ENCODE measurements around the gene ARHGEF28. TPM values are rescaled to one million over a fixed set of nuclear protein-coding genes. Genes with fewer than 3 reads are reported as not detected.
A peak's percentile ranks its signal among the peaks of the same experiment; 100 is the strongest.

Gene ARHGEF28
- polyA plus RNA-seq, 1 donor, result 16.6 TPM

GRCh38 chr5:73774924-73775323 lies 148.9 kb downstream of the ARHGEF28 start:
- WGBS (ENCODE audit: insufficient coverage, low lambda C conversion rate), result no CpG with 5 or more reads among the region's 3 CpGs
- Histone ChIP-seq H3K4me3 (ENCODE audit: low read length) (no peak overlapping the region), H3K36me3 (ENCODE audit: control insufficient read depth, insufficient read depth, low read length) (no peaks in the 10 kb centered on the region), H3K27ac (ENCODE audit: low read length) (no peak overlapping the region), H3K9me3 (ENCODE audit: control insufficient read depth, low read depth, low read length) (no peaks in the 10 kb centered on the region), H3K27me3 (ENCODE audit: control insufficient read depth, insufficient read depth, low read length) (no peaks in the 10 kb centered on the region), H3K4me1 (ENCODE audit: control insufficient read depth, insufficient read depth, low read length) (peaks cover 5% of the 10 kb centered on the region)
- DNase-seq, result no peak

- H3K27ac ChIP-seq (ENCODE audit: low read length), result no peak overlapping the region
- H3K27me3 ChIP-seq (ENCODE audit: control insufficient read depth, insufficient read depth, low read length), result no peaks in the 10 kb centered on the region
- no peak for DNase-seq
- H3K9me3 ChIP-seq (ENCODE audit: control insufficient read depth, low read depth, low read length), result no peaks in the 10 kb centered on the region
- H3K36me3 ChIP-seq (ENCODE audit: control insufficient read depth, insufficient read depth, low read length), result no peaks in the 10 kb centered on the region
- H3K4me1 ChIP-seq (ENCODE audit: control insufficient read depth, insufficient read depth, low read length), result peaks cover 18% of the 10 kb centered on the region
- no peak overlapping the region for H3K4me3 ChIP-seq (ENCODE audit: low read length)
- no CpG with 5 or more reads among the region's 5 CpGs for WGBS (ENCODE audit: insufficient coverage, low lambda C conversion rate)
These were observed 150.4 kb downstream of the ARHGEF28 start for GRCh38 chr5:73776405-73776804.

DNA sequence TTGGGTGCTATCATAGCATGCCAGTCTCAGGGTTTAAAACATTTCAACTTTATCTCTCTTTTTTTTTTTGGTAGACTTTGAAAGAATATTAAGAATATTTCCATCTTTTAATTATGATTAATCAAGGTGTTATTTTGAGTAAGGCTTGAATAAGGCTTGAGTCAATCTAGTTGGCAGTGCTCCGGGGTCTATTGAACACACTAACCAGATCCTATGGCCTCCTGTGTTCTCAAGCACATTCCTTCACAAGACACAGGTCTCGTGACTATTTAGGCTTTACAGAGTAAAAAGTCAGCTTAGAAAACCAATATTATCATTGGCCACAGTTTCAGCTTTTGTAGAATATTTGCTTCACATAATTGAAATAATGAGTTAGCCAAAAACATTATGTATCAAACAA lies 151.2 kb downstream of the ARHGEF28 start:
- no CpG with 5 or more reads among the region's 2 CpGs for WGBS (ENCODE audit: insufficient coverage, low lambda C conversion rate)

DNA sequence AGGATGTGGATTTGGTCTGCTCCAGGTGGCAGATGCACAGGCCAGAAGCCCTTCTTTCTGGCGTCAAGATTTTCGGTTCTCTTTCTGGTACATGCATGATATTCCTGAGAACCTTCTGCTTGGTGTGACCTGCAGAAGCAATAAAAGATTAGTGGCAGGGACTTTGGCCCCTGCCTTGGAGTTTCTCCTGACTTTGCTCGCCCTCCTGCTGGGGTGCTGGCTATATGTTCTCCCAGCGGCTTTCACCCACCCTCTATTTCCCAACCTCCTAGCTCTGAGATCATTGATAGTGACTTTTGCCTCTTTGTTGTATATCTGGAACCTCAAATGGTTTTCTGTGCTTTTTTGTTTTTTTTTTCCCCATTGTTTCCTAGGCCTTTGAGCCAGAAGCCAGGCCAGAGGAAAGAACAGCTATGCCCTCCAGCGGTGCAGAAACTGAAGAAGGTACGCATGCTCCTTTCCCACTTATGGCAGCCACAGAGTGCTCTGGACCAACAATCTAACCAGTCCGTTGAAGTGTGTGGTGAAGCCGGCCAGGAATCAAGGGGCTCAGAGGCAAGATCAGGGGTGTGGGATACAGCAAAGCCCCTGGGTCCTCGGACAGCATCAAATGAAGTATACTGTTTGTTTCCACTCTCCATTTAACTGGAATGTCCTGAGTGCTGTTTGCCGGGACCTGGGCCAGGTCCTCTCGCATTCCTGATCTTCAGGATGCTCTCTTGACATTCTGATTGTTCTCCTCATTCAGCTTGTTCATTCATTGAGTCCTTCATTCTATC lies 154.5 kb downstream of the ARHGEF28 start:
- H3K4me3 ChIP-seq (ENCODE audit: low read length), result no peak overlapping the region
- H3K36me3 ChIP-seq (ENCODE audit: control insufficient read depth, insufficient read depth, low read length), result no peaks in the 10 kb centered on the region
- H3K27ac ChIP-seq (ENCODE audit: low read length), result peak overlapping the region; percentile 67
- H3K4me1 ChIP-seq (ENCODE audit: control insufficient read depth, insufficient read depth, low read length), result peaks cover 18% of the 10 kb centered on the region
- no peaks in the 10 kb centered on the region for H3K27me3 ChIP-seq (ENCODE audit: control insufficient read depth, insufficient read depth, low read length)
- no peaks in the 10 kb centered on the region for H3K9me3 ChIP-seq (ENCODE audit: control insufficient read depth, low read depth, low read length)
- DNase-seq, result peak; percentile 87 to 94
- 40% methylated on average over 1 of the region's 11 CpGs for WGBS (ENCODE audit: insufficient coverage, low lambda C conversion rate)

More for the DNA sequence above, 151.2 kb downstream of the ARHGEF28 start:
- no peaks in the 10 kb centered on the region for H3K27me3 ChIP-seq (ENCODE audit: control insufficient read depth, insufficient read depth, low read length)
- peaks cover 18% of the 10 kb centered on the region for H3K4me1 ChIP-seq (ENCODE audit: control insufficient read depth, insufficient read depth, low read length)
- H3K4me3 ChIP-seq (ENCODE audit: low read length), result no peak overlapping the region
- H3K36me3 ChIP-seq (ENCODE audit: control insufficient read depth, insufficient read depth, low read length), result no peaks in the 10 kb centered on the region
- no peak for DNase-seq
- H3K27ac ChIP-seq (ENCODE audit: low read length), result no peak overlapping the region
- no peaks in the 10 kb centered on the region for H3K9me3 ChIP-seq (ENCODE audit: control insufficient read depth, low read depth, low read length)

DNA sequence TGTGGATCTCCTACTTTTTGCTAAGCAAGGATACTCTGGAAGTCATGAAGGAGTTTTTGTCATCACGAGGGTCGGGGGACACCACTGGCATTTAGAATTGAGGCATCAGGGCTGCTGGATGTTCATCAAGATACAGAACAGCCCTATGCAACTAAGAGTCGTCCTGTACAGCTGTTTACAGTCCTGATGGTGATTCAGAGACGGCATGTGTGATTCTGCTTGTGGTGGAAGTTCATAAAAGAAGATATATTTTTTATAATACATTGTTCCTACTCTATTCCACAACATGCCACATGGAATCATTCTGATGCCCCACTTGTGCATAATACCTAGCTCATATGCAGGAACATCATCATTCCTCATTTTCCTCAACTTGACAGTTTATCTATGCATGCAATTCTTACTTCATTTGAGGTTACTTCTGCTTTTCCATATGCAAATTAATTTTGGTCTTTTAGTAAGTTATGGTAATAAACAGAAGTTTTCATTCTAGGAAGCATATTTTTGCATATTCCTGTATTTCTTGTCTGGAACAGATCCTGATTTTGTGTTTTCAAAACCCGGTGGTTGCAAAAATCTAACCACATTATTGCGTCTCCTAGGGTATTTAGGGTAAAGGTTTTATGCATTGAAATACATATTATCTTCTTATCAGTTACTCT lies 155.2 kb downstream of the ARHGEF28 start:
- Histone ChIP-seq H3K4me1 (ENCODE audit: control insufficient read depth, insufficient read depth, low read length) (peaks cover 21% of the 10 kb centered on the region), H3K27ac (ENCODE audit: low read length) (no peak overlapping the region), H3K27me3 (ENCODE audit: control insufficient read depth, insufficient read depth, low read length) (no peaks in the 10 kb centered on the region), H3K4me3 (ENCODE audit: low read length) (no peak overlapping the region), H3K9me3 (ENCODE audit: control insufficient read depth, low read depth, low read length) (no peaks in the 10 kb centered on the region), H3K36me3 (ENCODE audit: control insufficient read depth, insufficient read depth, low read length) (no peaks in the 10 kb centered on the region)
- WGBS (ENCODE audit: insufficient coverage, low lambda C conversion rate), result 80% methylated on average over 1 of the region's 6 CpGs
- no peak for DNase-seq

DNA sequence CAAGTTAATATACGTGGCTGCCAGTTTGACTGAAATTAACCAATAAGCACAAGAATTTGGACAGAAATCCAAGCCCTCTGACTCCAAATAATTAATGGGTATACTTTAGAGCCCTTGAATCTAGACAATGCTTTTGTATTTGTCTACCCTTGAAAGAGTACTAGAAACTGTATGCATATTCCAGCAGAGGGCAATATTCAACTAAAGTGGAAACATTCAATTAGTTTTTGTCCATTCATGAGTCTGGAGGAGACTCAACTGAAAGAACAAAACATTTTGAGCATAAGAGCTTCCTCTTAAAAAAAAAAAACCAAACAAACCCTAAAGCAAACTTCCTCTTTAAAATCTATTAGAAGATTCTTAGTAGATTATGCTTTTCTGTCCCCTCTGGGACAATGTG lies 157.8 kb downstream of the ARHGEF28 start:
- Histone ChIP-seq H3K4me1 (ENCODE audit: control insufficient read depth, insufficient read depth, low read length) (peaks cover 24% of the 10 kb centered on the region), H3K27me3 (ENCODE audit: control insufficient read depth, insufficient read depth, low read length) (no peaks in the 10 kb centered on the region), H3K4me3 (ENCODE audit: low read length) (no peak overlapping the region), H3K9me3 (ENCODE audit: control insufficient read depth, low read depth, low read length) (no peaks in the 10 kb centered on the region), H3K36me3 (ENCODE audit: control insufficient read depth, insufficient read depth, low read length) (no peaks in the 10 kb centered on the region), H3K27ac (ENCODE audit: low read length) (no peak overlapping the region)
- WGBS (ENCODE audit: insufficient coverage, low lambda C conversion rate), result no CpG with 5 or more reads among the region's 1 CpG
- DNase-seq, result no peak

DNA sequence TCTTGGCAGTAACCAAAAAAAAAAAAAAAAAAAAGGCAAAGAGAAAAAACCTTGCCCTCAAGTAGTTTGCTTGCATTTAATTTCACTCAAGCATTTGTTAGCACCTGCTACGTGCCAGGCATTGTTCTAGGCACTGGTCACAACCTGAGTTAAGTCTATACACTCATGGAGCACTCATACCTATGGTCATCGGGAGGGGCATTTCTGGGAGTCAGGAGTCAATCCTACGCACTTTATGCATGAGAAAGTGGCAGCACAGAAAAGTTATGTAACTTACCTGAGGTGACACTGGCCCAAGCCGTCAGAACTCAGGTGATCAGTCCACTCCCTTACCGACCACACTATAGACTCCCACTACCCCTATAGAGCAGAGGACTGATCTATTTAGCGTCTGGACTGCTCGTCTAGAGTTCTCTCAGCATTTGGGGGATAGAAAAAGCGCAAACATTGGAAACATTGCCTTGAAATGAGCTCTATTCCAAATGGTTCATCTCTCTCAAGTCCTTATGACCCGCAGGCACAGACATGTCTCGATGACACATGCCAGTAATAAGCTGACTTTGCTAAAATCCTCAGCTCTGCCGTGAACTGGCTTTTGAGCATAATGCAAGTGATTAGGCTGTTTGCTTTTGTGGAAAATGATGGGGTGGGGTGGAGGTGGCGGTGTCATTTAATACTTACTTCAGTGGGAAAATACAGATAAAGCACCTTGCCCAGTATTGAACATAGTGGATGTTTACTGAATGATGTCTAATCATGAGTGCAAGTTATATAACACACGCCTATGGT lies 160.2 kb downstream of the ARHGEF28 start:
- Histone ChIP-seq H3K9me3 (ENCODE audit: control insufficient read depth, low read depth, low read length) (no peaks in the 10 kb centered on the region), H3K4me1 (ENCODE audit: control insufficient read depth, insufficient read depth, low read length) (peaks cover 8% of the 10 kb centered on the region), H3K27me3 (ENCODE audit: control insufficient read depth, insufficient read depth, low read length) (no peaks in the 10 kb centered on the region), H3K36me3 (ENCODE audit: control insufficient read depth, insufficient read depth, low read length) (no peaks in the 10 kb centered on the region), H3K4me3 (ENCODE audit: low read length) (no peak overlapping the region), H3K27ac (ENCODE audit: low read length) (no peak overlapping the region)
- DNase-seq, result peak; percentile 56 to 78
- no CpG with 5 or more reads among the region's 13 CpGs for WGBS (ENCODE audit: insufficient coverage, low lambda C conversion rate)

DNA sequence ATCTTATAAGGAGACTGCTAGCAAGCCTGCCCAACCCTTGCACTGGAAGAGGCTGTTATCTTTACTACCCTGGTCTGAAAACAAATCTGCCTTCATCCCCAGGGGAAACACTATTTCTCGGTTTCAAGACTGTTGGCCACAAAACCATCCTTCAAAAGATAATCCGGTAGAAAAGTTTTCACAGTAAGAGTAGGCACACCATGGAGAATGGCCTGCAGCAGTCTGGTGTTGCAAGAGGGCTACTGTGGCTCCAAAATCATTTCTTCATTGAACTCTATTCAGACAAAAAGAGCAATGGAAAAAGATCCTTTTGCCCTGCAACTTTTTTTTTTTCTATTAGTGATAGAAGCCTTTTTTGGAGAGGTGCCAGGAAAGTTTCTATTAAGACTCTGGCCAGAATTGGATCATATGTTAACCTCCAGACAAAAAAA lies 163.9 kb downstream of the ARHGEF28 start:
- WGBS (ENCODE audit: insufficient coverage, low lambda C conversion rate), result 63% methylated on average over 1 of the region's 2 CpGs
- DNase-seq, result no peak
- no peaks in the 10 kb centered on the region for H3K27me3 ChIP-seq (ENCODE audit: control insufficient read depth, insufficient read depth, low read length)
- H3K9me3 ChIP-seq (ENCODE audit: control insufficient read depth, low read depth, low read length), result no peaks in the 10 kb centered on the region
- H3K4me1 ChIP-seq (ENCODE audit: control insufficient read depth, insufficient read depth, low read length), result peaks cover 7% of the 10 kb centered on the region
- H3K36me3 ChIP-seq (ENCODE audit: control insufficient read depth, insufficient read depth, low read length), result no peaks in the 10 kb centered on the region
- H3K27ac ChIP-seq (ENCODE audit: low read length), result no peak overlapping the region
- H3K4me3 ChIP-seq (ENCODE audit: low read length), result no peak overlapping the region

GRCh38 chr5:73791389-73791788 lies 165.4 kb downstream of the ARHGEF28 start:
- Histone ChIP-seq H3K36me3 (ENCODE audit: control insufficient read depth, insufficient read depth, low read length) (no peaks in the 10 kb centered on the region), H3K9me3 (ENCODE audit: control insufficient read depth, low read depth, low read length) (no peaks in the 10 kb centered on the region), H3K27ac (ENCODE audit: low read length) (no peak overlapping the region), H3K4me1 (ENCODE audit: control insufficient read depth, insufficient read depth, low read length) (peaks cover 3% of the 10 kb centered on the region), H3K27me3 (ENCODE audit: control insufficient read depth, insufficient read depth, low read length) (no peaks in the 10 kb centered on the region), H3K4me3 (ENCODE audit: low read length) (no peak overlapping the region)
- DNase-seq, result no peak
- no CpG with 5 or more reads among the region's 4 CpGs for WGBS (ENCODE audit: insufficient coverage, low lambda C conversion rate)

DNA sequence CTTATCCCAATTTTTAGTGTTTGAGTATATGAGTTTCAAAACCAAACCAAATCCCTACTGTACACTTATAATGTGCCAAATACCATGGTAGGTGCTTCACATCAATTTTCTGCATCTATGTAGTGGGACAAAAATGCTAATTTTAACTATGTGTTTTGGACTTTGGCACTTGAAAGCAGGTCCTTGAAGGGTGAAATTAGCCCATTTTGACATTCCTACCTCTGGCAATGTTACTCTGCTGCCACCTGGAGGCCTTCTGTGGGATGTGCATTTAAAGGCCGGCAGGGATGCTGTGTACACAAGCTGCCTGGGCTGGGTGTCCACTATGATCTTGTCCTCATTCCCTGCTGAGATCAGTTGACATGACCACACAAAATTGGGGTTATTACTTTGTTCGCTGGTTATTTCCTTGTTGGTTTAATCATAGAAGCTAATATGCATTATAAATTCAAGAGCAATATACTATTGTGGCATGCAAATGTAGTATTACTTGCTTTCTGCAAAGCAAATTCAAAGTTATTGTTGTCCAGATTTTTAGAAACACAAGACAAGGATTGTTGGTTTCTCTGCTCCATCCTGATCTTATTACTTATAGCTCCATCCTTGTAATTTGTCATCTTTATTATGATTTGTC lies 166.8 kb downstream of the ARHGEF28 start:
- no peaks in the 10 kb centered on the region for H3K9me3 ChIP-seq (ENCODE audit: control insufficient read depth, low read depth, low read length)
- no CpG with 5 or more reads among the region's 2 CpGs for WGBS (ENCODE audit: insufficient coverage, low lambda C conversion rate)
- no peaks in the 10 kb centered on the region for H3K4me1 ChIP-seq (ENCODE audit: control insufficient read depth, insufficient read depth, low read length)
- peak; percentile 47 to 59 for DNase-seq
- H3K4me3 ChIP-seq (ENCODE audit: low read length), result no peak overlapping the region
- H3K27me3 ChIP-seq (ENCODE audit: control insufficient read depth, insufficient read depth, low read length), result no peaks in the 10 kb centered on the region
- H3K36me3 ChIP-seq (ENCODE audit: control insufficient read depth, insufficient read depth, low read length), result no peaks in the 10 kb centered on the region
- H3K27ac ChIP-seq (ENCODE audit: low read length), result no peak overlapping the region
